SK-N-MC (cell line): ENCODE measurements around the gene C6orf132.

Experiments
- EZH2 ChIP-seq: fragments of 200-600 bp; sonication (generic); IDR thresholded peaks from one replicate; pipeline ENCODE4 v1.6.1; 2017; ENCODE audit warnings: antibody characterized with exemption
- FOXP2 ChIP-seq: optimal IDR thresholded peaks from 2 replicates; pipeline ENCODE3; 2011; ENCODE audit warnings: mild to moderate bottlenecking, moderate library complexity; ENCODE audit not compliant: insufficient read depth; ENCODE audit errors: extremely low read length, control extremely low read depth
- POLR2AphosphoS5 ChIP-seq: IDR thresholded peaks from 2 replicates; pipeline ENCODE4 v1.6.1; 2012; ENCODE audit warnings: mild to moderate bottlenecking, low read depth, low read length, borderline replicate concordance

- TF ChIP-seq EZH2 (no peak), POLR2AphosphoS5 (no peak), FOXP2 (peak; percentile 12)
Measured at GRCh38 chr6:42166444-42167141, 24.2 kb upstream of the C6orf132 start.
